ENCODE measurements around the gene SWT1.

GRCh38 chr1:185162491-185162890 is 5.5 kb downstream of the SWT1 start:
- TF ChIP-seq CTCF (IDR thresholded peaks at IDR 0.05) (no peak), POLR2A (IDR thresholded peaks at IDR 0.05) (no peak), POLR2AphosphoS5 (IDR thresholded peaks at IDR 0.05) (no peak)

Measured in prostate gland (tissue), 2 donors.